HG02840 (cell line): ENCODE data around the gene TUBB8B.
"Not testable (repeated sequence)": the region's sequence is repeated elsewhere in the genome, so short reads cannot be mapped to it uniquely, and the experiment has no call there.

Experiments
- ATAC-seq: cut with Tn5 transposase; IDR thresholded peaks from one replicate; pipeline ENCODE4 v1.9.1; 2021; ENCODE audit warnings: mild to moderate bottlenecking, moderate library complexity, moderate number of reproducible peaks; ENCODE audit not compliant: unreplicated experiment, low FRiP score

TUBB8B gene

DNA sequence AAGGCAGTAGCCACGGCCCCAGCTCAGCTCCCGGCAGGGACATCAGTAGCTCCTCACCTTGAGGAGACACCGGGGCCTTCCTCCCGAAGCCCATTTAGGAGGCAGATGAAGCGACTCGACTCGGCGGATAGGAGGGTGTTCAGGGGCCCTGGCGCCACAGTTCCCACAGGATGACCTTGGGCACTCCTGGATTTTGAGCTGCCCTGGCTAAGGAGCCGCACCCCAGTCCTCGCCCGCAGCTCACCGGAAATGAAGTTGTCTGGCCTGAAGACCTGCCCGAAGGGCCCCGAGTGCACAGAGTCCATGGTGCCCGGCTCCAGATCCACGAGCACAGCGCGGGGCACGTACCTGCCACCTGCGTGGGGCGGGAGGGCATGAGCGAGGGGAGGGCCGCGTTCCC is 719 bp downstream of the TUBB8B start:
- ATAC-seq = not testable (repeated sequence)

DNA sequence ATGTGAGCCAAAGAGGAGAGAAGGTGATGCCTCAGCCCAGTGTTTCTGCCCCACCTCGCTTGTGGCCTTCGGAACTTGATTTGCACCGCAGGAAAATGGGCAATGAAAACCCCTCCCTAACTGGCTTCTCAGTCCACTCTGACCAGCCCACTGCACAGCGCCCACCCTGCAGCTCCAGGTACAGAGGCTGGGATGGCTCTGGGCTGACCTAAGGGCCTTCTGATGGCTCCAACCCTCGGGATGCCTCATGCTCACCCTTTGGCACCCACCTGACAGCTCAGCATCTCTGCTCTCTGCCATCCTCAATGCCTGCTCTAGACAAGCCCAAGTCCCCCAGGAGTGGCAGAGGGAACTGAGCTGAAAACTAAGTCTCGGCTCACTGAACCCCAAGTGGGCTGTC is 36.2 kb downstream of the TUBB8B start:
- not testable (repeated sequence) for ATAC-seq

DNA sequence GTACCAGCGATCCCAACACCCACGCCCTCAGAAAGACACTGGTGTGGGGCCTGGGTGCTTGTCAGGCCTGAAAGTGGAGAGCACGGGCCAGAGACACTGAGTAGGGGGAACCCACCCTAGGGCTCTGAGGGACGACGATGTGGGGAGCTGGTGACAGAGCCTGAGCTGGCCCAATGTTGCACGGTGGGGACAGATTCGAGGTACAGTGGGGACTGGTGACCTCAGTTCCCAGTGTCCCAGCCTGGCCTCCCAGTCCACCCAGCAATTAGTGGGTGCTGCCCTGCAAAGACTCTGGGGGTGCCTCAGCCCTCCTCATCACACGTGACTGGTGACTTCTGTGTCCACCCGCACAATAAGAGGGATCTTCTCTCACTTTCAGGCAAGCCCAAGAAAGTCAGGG is 36.6 kb downstream of the TUBB8B start:
- not testable (repeated sequence) for ATAC-seq

DNA sequence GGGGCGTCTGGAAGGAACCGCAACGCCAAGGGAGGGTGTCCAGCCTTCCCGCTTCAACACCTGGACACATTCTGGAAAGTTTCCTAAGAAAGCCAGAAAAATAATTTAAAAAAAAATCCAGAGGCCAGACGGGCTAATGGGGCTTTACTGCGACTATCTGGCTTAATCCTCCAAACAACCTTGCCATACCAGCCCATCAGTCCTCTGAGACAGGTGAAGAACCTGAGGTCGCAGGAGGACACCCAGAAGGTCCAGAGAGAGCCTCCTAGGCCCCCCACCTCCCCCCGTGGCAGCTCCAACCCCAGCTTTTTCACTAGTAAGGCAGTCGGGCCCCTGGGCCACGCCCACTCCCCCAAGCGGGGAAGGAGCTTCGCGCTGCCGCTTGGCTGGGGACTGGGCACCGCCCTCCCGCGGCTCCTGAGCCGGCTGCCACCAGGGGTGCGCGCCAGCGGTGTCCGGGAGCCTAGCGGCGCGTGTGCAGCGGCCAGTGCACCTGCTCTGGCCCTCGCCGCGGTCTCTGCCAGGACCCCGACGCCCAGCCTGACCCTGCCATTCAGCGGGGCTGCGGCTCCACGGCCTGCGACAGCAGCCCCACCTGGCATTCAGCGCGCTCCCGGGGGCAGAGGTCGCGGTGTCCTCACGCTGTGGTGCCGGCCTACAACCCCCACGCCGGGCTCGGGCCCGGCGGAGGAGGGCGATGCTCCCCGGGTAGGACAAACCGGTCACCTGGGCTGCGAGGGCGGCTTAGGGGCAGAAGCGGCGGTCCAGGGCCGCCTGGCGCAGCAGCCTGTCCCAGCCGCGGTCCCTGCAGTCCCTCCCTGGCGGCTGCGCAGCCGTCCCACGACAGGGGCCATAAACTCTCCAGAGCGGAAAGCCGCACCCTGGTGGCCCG is 37.8 kb downstream of the TUBB8B start:
- ATAC-seq = not testable (repeated sequence)

DNA sequence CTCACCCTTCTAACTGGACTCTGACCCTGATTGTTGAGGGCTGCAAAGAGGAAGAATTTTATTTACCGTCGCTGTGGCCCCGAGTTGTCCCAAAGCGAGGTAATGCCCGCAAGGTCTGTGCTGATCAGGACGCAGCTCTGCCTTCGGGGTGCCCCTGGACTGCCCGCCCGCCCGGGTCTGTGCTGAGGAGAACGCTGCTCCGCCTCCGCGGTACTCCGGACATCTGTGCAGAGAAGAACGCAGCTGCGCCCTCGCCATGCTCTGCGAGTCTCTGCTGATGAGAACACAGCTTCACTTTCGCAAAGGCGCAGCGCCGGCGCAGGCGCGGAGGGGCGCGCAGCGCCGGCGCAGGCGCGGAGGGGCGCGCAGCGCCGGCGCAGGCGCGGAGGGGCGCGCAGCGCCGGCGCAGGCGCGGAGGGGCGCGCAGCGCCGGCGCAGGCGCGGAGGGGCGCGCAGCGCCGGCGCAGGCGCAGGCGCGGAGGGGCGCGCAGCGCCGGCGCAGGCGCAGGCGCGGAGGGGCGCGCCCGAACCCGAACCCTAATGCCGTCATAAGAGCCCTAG is 38.7 kb downstream of the TUBB8B start:
- not testable (repeated sequence) for ATAC-seq

DNA sequence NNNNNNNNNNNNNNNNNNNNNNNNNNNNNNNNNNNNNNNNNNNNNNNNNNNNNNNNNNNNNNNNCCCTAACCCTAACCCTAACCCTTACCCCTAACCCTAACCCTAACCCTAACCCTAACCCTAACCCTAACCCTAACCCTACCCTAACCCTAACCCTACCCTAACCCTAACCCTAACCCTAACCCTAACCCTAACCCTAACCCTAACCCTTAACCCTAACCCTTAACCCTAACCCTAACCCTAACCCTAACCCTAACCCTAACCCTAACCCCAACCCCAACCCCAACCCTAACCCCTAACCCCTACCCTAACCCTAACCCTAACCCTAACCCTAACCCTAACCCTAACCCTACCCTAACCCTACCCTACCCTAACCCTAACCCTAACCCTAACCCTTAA is 39.5 kb downstream of the TUBB8B start:
- ATAC-seq = not testable (repeated sequence)
